HG03095 (cell line): Measurements from ENCODE around the gene PAN2.
"Not testable (repeated sequence)": the region's sequence is repeated elsewhere in the genome, so short reads cannot be mapped to it uniquely, and the experiment has no call there.

Source experiments
- ATAC-seq: cut with Tn5 transposase; IDR thresholded peaks from one replicate; pipeline ENCODE4 v1.9.1; 2021; ENCODE audit warnings: moderate library complexity; ENCODE audit not compliant: unreplicated experiment

Gene PAN2

GRCh38 chr12:56333679-56334489 lies at the start of gene PAN2:
Gene PAN2, minus strand, starts transcription at chr12:56334000. Its CDS starts 906 bp downstream, at chr12:56333094.
- ATAC-seq: peak; percentile 90

GRCh38 chr12:56382611-56383010 lies 48.8 kb upstream of the PAN2 start:
- no peak for ATAC-seq

- ATAC-seq: no peak
Observed at GRCh38 chr12:56377989-56378316, 44.2 kb upstream of the PAN2 start.

- no peak for ATAC-seq
Observed at GRCh38 chr12:56377310-56377988, 43.6 kb upstream of the PAN2 start.

GRCh38 chr12:56375598-56376434 lies 42.0 kb upstream of the PAN2 start:
- ATAC-seq: peak; percentile 60

GRCh38 chr12:56374726-56375597 lies 41.2 kb upstream of the PAN2 start:
- peak; percentile 37 for ATAC-seq

GRCh38 chr12:56373515-56373914 lies 39.7 kb upstream of the PAN2 start:
- no peak for ATAC-seq

GRCh38 chr12:56366948-56367347 lies 33.1 kb upstream of the PAN2 start:
- ATAC-seq: no peak

GRCh38 chr12:56362130-56363059 lies 28.6 kb upstream of the PAN2 start, which contains the start of gene APOF:
Gene APOF, minus strand, starts transcription at chr12:56362857. Its CDS starts 112 bp downstream, at chr12:56362745.
- ATAC-seq: no peak

- no peak for ATAC-seq
Observed at GRCh38 chr12:56361487-56362129, 27.8 kb upstream of the PAN2 start.

GRCh38 chr12:56359851-56360767 lies 26.3 kb upstream of the PAN2 start, which contains the start of gene STAT2:
Gene STAT2, minus strand, starts transcription at chr12:56360107. Its CDS starts 3,536 bp downstream, at chr12:56356571.
- peak; percentile 94 for ATAC-seq

GRCh38 chr12:56358836-56359532 lies 25.2 kb upstream of the PAN2 start:
- ATAC-seq: no peak

- ATAC-seq: no peak
Observed at GRCh38 chr12:56351325-56351724, 17.5 kb upstream of the PAN2 start.

- no peak for ATAC-seq
Observed at GRCh38 chr12:56350662-56351061, 16.9 kb upstream of the PAN2 start.

GRCh38 chr12:56348776-56349175 lies 15.0 kb upstream of the PAN2 start:
- no peak for ATAC-seq

GRCh38 chr12:56347255-56347654 lies 13.5 kb upstream of the PAN2 start:
- ATAC-seq: not testable (repeated sequence)

GRCh38 chr12:56346675-56347074 lies 12.9 kb upstream of the PAN2 start:
- ATAC-seq: no peak
